SHP77 (cell line): ENCODE data around the gene HEMGN.
A peak's percentile ranks its signal among the peaks of the same experiment; 100 is the strongest.
"Not testable (repeated sequence)": the region's sequence is repeated elsewhere in the genome, so short reads cannot be mapped to it uniquely, and the experiment has no call there.

Experiments
- DNase-seq, 2 experiments: peaks; one replicate each; lab custom pipeline; 2025; lab: John Stamatoyannopoulos, UW

The HEMGN gene

GRCh38 chr9:97938081-97938644, at the start of gene HEMGN:
Gene HEMGN, minus strand, starts transcription at chr9:97938172. Its CDS starts 36 bp downstream, at chr9:97938136.
- DNase-seq, result no peak

- DNase-seq, result no peak
These were observed 49.5 kb upstream of the HEMGN start for GRCh38 chr9:97987487-97987886.

- no peak for DNase-seq
These were observed 47.3 kb upstream of the HEMGN start for GRCh38 chr9:97985058-97985861.

GRCh38 chr9:97984188-97985057, 46.5 kb upstream of the HEMGN start:
- DNase-seq, result peak; percentile 48 to 61

GRCh38 chr9:97983589-97984187, 45.7 kb upstream of the HEMGN start:
- peak in 1 of 2 experiments; percentile 29 for DNase-seq

- peak; percentile 71 to 82 for DNase-seq
These were observed 45.0 kb upstream of the HEMGN start, which contains the start of gene ANP32B for GRCh38 chr9:97982683-97983588. Gene ANP32B, plus strand, starts transcription at chr9:97983341. Its CDS starts 215 bp downstream, at chr9:97983556.

GRCh38 chr9:97981846-97982682, 44.1 kb upstream of the HEMGN start:
- DNase-seq, result no peak

- DNase-seq, result no peak
These were observed 43.2 kb upstream of the HEMGN start for GRCh38 chr9:97980918-97981845.

- DNase-seq, result no peak
These were observed 42.5 kb upstream of the HEMGN start for GRCh38 chr9:97980479-97980803.

GRCh38 chr9:97979788-97980478, 42.0 kb upstream of the HEMGN start:
- DNase-seq, result no peak

- DNase-seq, result no peak
These were observed 40.6 kb upstream of the HEMGN start for GRCh38 chr9:97978371-97979130.

GRCh38 chr9:97976633-97977032, 38.7 kb upstream of the HEMGN start:
- not testable (repeated sequence) for DNase-seq

- no peak for DNase-seq
These were observed 37.4 kb upstream of the HEMGN start for GRCh38 chr9:97975376-97975775.

GRCh38 chr9:97972753-97973152, 34.8 kb upstream of the HEMGN start:
- no peak for DNase-seq

- no peak for DNase-seq
These were observed 32.2 kb upstream of the HEMGN start for GRCh38 chr9:97970165-97970564.

GRCh38 chr9:97969014-97969413, 31.0 kb upstream of the HEMGN start:
- no peak for DNase-seq

GRCh38 chr9:97966493-97966892, 28.5 kb upstream of the HEMGN start:
- DNase-seq, result no peak

GRCh38 chr9:97964901-97965300, 26.9 kb upstream of the HEMGN start:
- DNase-seq, result no peak
